Measurements from ENCODE around the gene PCBP3.
"Not testable (repeated sequence)": the region's sequence is repeated elsewhere in the genome, so short reads cannot be mapped to it uniquely, and the experiment has no call there.

Gene PCBP3

GRCh38 chr21:45845063-45845769 is 201.7 kb downstream of the PCBP3 start:
- DNase-seq (ENCODE audit: low spot score), result no peak

DNA sequence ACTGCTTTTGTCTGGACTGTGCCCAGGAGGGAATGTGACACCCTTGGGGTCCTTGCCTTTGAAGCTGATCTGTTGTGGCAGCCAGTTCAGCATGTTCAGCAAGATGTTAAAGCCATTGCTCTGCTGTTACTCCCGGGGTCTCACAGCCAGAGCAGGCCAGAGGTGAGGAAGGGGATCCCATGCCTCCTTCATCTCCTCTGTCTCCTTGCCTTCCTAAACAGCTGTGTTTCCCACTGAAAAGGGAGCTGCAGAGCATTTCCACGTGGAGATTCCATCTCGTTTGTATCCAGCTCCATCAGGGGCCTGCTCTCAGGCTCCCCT is 202.2 kb downstream of the PCBP3 start:
- no peak for DNase-seq (ENCODE audit: low spot score)

- no peak for DNase-seq (ENCODE audit: low spot score)
Measured at GRCh38 chr21:45846373-45847160, 203.0 kb downstream of the PCBP3 start.

- no peak for DNase-seq (ENCODE audit: low spot score)
Measured at GRCh38 chr21:45847870-45848269, 204.3 kb downstream of the PCBP3 start.

GRCh38 chr21:45848331-45848730 is 204.8 kb downstream of the PCBP3 start:
- no peak for DNase-seq (ENCODE audit: low spot score)

- DNase-seq (ENCODE audit: low spot score), result no peak
Measured at GRCh38 chr21:45848805-45849204, 205.3 kb downstream of the PCBP3 start.

- no peak for DNase-seq (ENCODE audit: low spot score)
Measured at GRCh38 chr21:45849651-45850050, 206.1 kb downstream of the PCBP3 start.

- DNase-seq (ENCODE audit: low spot score), result no peak
Measured at GRCh38 chr21:45850181-45850580, 206.7 kb downstream of the PCBP3 start.

- DNase-seq (ENCODE audit: low spot score), result not testable (repeated sequence)
Measured at GRCh38 chr21:45852386-45852785, 208.9 kb downstream of the PCBP3 start.

- no peak for DNase-seq (ENCODE audit: low spot score)
Measured at GRCh38 chr21:45852886-45853400, 209.4 kb downstream of the PCBP3 start.

GRCh38 chr21:45853703-45854342 is 210.3 kb downstream of the PCBP3 start:
- DNase-seq (ENCODE audit: low spot score), result no peak

DNA sequence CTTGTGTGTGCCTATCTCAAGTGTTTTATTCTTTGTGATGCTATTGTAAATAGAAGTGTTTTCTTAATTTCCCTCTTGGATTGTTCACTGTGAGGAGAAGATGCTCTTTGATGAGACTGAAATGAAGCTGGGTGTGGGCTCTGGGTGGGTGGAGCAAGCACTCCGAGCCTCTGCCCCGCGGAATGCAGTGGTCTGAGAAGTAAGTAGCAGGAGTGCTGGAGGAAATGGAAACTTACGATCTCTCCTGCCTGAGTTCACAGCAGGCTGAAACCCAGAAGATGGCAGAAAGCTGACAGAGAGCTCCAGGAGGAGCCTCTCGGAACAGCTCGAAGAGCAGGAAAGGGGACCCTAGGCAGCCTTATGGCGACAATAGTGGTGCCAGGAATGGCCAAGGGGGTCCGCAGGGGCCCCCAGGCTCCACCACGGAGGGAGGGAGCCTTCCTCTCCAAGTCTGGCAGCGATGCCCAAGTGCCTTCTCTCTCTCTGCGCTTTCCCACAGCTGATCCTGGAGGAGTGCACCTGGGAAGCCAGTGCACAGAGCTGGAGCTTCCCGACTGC is 211.2 kb downstream of the PCBP3 start:
- no peak for DNase-seq (ENCODE audit: low spot score)

DNA sequence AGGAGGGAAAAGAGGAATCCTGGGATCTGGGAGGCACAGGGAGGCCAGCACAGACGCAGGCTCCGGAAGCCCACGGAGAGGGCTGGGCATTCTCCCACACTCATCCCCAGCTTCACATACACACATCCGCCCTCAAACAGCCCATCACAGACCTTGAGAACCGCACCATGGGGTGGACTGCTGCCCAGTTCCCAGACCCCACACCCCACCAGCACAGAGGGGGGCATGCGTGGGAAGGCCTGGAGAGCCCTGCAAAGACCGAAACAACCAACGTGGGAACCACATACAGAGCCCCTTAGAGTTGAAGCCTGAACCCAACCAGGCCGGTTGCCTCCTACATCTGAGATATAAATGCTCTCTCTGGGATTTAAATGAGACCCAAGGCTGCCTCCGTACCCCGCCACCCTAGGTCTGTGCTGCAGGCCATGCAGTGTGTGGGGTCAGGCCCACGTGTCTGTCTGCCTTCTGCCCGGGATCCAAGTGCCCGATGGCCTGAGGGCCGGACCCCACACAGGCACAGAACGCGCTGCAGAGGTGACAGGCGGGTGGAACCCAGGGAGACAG is 211.8 kb downstream of the PCBP3 start:
- DNase-seq (ENCODE audit: low spot score), result no peak

- no peak for DNase-seq (ENCODE audit: low spot score)
Measured at GRCh38 chr21:45856442-45856841, 212.9 kb downstream of the PCBP3 start.

- no peak for DNase-seq (ENCODE audit: low spot score)
Measured at GRCh38 chr21:45856906-45857305, 213.4 kb downstream of the PCBP3 start.

DNA sequence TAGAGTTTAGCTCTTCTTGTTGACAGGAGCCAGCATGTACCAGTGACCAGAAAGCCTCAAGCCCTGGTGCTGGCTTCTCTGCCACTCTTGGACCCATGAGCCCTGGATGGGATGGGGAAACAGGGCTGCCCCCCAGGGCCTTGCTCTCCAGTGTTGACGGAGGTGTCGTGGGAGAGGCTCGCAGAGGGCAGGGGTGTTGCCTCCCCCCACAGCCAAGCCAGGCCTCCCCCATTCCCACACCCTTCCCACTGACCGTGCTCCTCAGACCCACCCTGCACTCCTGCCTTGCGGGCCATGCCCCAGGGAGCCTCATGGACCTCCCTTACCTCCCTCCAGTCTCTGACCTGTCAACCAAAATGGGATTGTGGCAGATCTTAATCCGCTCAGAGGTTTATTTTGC is 214.2 kb downstream of the PCBP3 start:
- no peak for DNase-seq (ENCODE audit: low spot score)

DNA sequence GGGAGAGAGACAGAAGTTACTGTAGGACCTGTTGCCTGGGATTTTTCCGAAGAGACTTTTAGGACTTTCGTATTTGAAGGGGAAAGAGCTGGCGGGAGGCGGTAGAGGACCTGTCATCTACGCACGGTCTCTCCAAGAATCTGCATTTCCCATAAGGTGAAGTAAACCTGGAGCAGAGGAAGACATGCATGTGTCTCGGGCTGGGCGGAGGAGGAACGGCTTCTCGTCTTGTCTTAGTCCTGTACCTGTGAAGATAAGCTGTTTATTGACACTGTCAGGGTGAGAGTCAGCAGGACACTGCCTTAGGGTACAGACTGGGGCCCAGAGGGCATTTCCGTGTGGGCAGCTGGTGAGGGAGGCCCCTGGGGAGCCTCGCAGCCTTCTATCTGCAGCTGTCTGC is 214.7 kb downstream of the PCBP3 start:
- no peak for DNase-seq (ENCODE audit: low spot score)

GRCh38 chr21:45859041-45859761 is 215.7 kb downstream of the PCBP3 start:
- DNase-seq (ENCODE audit: low spot score), result no peak

- no peak for DNase-seq (ENCODE audit: low spot score)
Measured at GRCh38 chr21:45859762-45860357, 216.3 kb downstream of the PCBP3 start.

DNA sequence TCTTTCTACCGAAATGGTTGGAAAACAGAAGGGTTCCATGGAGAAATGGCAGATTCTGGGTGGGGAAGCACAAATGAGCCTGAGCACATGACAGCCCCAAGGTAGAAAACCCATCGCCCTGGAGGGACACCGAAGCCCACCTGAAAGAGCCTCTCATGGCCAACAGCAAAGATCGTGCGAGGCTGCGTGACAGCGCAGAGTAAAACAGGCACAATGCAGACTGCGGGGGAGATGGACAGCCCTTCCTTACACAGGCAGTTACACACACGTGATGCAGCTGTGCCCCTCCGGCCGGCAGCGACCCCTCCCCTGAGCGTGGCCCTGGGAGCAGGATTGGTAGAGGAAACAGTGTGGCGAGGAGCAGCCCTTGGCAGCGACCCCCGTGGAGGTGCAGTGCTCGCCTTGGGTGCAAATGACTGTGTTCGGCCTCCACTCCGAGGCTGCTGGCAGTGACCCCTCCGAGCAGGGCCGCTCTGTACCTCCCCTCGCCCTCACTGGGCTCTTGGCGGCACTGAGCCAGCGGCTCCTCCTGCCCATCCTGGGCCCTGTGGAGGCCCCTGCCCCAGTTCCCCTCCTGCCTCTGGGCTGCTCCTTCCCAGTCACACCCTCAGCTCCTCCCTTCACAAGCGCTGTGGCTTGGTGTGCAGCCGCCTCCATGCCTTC is 217.1 kb downstream of the PCBP3 start:
- DNase-seq (ENCODE audit: low spot score), result no peak
